Hematopoietic multipotent progenitor cell treated with erythropoietin and hydrocortisone succinate and interleukin-3 and kit ligand, for 15 days (in vitro differentiated cells): ENCODE results near the gene DMRTB1.

Experiments
- DNase-seq: peaks from one replicate; pipeline ENCODE4 v3.0.0-alpha.2; 2015; ENCODE audit warnings: low spot score

The DMRTB1 gene

DNA sequence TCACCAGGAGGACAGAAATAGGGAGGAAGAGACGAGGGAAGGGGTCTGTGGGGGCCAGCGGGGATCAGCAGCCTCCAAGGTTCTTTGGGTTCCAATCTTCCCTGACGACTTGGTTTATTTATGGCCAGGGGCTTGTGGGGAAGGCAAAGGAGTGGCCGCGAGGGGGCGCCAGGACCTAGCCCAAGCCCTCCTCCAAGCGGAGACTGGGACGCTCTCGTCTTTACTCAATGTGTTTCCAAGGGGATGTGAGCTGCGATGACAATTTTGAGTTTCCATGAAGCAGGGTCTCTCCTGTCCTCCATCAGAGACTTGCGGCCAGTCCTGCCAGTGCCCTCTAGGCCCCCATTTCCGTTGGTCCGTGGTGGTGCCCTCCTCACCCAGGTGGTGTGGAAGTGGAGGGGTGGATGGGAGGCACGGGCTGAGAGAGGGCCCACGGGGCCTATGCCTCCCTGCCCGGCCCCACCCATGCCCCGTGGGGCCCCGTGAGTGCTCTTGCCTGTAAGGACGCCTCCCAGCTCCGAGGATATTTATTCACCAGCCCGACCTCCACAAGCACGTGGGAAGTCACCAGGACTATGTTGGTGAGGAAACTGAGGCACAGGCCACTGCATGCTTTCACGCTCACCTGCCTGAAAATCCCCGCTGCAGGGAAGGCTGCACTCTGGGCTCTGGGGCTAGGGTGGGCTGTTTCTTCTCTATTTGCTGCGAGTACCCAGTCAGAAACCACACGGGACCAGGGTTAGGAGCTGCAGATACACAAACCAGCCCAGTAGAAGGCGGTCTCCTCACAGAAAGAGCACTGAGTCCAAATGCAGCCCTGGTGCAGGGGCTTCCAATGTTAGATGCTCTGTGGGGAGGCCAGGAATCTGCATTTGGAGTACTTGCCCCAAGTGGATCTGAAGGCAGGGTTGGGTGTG is 26.5 kb downstream of the DMRTB1 start:
- peak; percentile 34 for DNase-seq

DNA sequence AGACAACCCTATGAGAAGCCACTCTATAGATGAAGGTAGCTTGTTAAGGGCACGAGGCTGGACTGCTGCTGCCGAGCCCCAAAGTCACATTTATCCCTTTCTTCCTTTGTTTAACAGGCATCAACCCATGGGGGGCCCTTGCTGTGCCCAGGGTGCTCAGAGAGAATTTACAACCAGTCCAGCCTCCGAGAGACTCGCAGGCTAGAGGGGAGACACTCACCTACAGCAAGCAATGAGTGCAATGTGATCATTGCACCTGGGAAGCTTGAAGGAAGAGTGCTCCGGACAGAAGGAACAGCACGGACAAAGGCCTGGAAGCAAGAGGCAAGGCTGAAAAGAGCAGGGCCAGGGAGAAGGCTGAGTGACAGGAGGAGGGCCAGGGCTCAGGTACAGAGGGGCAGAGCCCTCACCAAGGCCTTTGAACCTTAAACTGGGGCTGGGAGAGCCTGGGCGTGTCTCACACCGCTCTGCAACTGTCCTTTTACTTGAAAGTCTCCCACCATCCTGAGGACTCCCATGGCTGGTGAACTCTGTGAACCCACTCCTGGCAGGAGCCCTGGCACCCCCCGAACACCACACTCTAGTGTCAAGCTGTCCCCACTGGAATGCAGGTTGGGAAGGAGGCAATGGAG is 27.3 kb downstream of the DMRTB1 start:
- no peak for DNase-seq

DNA sequence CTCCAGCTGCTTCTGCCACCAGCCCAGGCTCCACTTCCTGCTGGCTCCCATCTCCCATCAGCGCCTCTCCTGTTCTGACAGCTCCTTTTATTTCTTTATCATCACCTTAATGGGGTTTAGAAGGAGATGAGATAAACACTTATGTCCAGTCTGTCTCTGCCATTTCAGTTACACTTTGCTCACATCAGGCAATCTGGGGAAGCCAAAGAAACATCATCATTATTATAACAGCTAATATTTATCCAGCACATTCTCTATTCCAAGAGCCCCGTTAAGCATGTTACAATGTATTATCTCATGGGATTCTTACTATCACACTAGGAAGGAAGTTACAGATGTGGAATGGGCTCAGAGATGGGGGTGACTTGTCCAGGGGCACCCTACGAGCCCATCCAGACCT is 31.2 kb downstream of the DMRTB1 start:
- no peak for DNase-seq

DNA sequence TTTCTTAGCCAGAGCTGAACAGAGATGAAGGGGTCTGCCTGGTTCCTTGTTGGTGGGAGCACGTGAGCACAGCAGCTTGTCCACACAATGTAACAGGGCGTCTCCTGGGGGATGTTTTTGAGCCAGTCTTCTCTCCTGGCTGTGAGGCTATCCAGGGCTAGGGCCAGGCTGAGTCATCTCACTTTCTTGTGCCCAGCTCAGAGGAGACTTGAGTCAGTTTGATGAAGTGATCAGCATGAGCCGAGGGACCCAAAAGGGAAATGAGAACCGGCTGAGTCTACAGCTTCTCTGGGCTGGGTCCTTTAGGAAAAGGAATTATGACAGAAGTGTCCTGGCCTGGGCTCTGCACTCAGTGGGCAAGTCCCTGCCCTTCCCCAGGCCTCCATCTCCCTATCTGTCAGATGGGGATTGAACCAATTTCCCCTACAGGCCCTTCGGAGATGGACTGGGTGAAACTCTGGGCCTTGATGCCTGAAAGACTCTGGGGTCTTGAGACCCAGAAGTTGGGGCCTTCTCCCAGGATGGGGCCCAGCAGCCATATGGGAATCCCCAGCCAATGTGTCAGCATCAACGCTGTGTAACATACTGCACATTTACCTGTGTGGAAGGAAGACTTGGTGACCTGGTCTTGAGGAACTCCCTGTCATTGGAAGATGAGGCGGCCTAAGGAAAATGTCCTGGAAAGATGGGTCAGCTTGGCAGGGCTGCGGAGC is 36.6 kb downstream of the DMRTB1 start:
- DNase-seq: no peak

DNA sequence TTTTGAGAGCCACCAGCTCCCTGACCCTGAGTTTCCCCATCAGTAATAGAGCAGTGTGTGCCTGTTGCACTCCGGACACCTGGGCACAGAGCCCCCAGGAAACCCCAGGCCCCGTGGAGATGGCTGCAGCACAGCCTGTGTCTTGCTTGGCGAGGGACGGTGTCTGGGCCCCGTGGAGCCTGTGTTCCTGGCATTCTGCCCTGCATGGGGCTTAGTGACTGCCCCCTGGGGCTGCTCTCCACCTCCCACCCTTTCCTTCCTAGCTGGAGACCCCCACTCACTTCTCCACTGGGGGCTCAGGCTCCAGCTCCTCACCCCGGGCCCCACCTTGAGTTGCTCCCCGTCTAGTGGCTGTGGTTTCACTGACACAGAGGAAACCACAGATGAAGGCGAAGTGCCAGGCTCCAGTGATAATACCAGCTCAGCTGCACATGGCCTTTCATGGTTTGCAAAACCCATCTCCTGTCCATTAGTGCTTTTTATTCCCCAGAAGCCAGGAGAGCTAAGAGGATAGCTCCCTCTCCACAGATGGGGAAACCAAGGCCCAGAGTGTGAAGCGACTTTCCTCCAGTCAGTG is 39.4 kb downstream of the DMRTB1 start:
- no peak for DNase-seq

DNA sequence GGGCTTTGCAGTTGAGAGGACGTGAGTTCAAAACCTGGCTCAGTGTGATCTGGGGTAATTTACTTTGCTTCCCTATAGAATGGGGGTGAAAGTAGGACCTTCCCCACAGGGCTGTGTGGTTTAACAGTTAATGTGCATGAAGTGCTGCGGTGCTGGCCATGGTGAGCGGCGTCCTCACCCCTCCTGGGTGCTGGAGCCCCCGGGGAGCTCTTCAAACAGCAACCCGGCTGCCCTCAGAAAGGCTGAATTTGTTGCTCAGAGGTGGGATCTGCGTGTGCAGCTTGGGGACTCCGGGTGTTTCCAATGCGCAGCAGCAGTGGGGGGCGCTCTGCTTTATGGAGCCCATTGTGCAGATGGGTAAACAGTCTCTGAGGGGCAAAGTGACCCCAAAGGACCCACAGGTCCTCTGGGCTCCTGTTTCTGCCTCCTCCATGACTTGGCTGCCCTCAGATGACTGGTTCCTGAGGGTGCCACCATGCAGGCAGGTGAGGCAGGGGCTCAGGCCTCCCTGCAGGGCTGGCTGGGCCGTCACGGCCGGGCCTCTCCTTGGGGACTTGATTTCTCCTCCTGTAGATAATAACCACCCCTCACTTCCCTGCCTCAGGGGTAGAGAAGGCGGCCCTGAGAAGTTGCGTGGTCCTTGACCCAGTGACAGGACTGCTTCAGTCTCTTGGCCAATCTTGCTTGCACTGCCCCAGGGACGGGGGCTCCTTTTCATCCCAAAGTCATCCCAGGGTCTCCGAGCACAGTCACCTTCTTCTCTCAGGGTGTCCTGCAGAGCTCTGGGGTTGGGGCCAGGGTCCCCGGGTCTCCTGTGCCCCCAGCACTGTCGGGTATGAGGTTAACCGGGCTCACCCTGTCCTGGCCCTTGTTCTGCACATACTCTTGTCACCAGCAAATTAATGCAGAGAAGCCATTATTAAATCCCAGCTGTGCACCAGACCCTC is 40.3 kb downstream of the DMRTB1 start:
- no peak for DNase-seq

DNA sequence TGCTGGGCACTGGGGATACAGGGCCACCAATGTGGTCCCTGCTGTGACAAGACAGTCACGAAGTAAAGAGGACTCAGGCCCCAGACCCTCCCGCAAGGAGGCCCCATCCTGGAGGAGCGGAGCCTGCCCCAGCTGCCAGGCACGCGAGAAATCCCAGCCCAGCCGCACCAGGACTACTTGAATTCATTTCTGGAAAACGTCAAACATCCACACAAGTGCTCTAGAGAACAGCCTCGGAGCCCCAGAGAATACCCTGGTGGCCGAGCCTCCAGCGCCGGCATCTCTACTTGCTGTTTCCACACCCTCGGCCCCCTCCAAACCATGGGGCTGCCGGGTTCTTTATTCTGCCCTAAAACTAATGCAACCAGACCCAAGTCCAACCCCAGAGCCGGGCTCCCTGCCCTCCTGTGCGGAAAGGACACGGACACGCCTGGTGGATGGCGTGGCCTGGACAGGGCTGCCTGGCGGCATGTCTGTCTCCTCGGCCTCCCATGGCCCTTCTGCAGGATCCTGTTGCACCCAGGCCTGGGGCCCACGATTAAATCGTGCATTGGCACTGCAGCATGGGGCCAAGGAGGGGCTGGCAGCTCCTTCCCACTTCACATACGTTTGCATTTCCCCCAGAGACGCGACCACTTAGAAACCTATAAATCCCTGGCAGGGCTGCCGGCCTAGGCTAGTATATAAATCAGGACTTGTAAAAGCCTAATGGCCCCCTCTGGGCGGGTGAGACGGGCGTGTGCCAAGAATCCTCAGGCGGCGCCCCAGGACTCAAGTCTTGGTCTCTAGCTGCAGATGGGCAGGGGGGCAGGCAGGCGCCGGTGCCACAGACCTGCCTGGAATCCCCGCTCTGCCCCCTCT is 41.2 kb downstream of the DMRTB1 start:
- DNase-seq: no peak

DNA sequence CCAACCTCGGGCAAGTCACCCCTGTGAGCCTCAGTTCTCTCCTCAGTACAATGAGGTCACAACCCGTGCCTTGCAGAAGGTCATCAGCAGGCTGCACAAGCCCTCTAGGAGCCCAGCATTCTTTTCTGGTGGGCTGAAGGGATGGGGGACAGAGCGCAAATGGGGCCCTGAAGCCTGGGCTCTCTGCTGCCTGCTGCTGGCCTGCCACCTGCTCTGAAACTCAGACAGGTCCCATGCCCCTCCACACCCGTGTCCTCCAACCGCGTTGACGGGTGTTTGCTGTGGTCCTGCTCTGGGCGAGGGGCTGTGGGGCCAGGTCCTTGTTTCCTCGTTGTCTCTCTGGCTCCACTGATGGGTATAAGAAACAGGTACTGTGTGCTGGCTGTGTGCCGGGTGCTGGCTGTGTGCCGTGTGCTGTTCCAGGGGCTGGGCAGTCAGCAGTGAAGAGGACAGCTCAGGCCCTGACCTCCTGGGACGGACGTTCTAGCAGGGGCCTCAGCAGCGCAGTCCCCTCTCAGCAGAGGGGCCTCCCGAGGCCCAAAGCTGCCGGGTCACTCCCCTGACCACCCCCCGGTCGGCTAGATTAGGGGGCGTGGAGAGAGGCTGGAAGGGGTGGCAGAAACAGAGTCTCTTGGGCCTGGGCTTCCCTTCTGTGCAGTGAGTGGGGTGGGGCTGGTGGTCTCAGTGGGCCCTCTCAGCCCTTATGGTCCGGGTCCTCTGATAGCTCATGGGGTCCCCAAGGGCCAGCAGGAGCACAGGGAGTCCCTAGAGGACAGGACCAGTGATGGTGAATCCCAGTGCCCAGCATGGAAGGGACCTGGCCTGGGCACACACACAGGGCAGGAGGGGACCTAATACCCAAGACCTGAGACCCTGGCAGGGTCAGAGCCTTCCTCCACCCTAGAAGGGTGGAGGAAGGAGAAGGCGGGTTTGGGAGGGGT is 42.1 kb downstream of the DMRTB1 start:
- DNase-seq: no peak

DNA sequence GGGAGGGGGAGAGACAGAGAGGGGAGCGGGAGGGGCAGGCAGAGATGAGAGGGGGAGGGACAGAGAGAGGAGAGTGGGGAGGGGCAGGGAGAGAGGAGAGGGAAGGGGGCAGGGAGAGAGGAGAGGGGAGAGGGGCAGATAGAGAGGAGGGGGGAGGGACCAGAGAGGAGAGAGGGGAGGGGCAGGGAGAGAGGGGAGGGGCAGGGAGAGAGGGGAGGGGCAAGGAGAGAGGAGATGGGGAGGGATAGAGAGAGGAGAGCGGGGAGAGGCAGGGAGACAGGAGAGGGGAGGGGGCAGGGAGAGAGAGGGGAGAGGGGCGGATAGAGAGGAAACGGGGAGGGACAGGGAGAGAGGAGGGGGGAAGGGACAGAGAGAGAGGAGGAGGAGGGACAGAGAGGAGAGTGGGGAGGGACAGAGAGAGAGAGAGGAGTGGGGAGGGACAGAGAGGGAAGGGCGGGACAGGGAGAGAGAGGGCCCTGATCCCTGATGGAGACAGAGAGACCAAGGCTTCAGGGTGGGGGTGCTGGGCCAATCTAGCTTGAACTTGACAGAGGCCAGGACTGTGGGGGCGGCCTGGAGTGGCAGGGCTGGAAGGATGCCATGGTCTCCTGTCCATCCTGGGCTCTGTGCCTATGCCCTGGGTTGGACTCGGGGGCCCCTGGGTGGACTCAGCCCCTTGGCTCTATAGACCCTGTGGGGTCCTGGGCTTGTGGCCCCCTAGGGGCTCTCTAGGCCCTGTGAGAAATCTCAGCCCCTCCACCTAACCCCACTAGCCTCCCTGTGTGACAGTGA is 43.6 kb downstream of the DMRTB1 start:
- DNase-seq: no peak

DNA sequence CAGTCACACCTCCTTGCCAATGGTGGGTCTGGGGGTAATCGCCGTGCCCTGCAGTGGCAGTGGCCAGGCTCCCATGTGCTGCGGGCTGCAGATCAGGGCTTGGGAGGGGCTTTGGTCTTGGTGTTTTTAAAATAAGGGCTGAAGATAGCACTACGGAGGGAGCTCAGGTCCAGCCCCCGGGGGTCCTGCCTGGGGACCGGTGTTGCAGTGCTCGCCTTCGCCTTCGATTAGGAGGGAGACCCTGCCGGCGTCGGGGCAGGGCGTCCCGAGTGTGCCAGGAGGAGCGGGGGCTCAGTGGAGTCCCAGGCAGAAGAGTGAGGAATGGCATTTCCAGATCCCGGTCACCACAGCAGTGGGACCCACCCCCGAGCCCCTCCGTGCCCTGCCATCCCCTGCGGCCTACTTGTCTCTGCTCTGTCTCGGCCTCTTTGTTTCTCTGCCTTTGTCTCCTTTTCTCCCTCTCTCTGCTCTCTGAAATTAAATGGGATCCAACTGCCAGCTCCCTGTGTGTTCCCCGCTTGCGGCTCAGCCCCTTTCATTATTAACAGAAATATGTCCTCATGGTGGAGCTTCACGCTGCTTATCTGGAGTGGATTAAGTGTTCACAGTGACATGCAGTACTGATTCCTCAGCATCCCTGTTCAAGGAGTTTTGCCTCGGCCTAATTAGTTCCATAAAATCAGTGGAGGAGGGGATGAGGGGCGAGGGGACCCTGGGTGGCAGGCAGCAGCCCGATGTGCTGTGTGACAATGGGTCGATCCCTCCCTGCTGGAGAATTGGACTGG is 44.4 kb downstream of the DMRTB1 start:
- no peak for DNase-seq

DNA sequence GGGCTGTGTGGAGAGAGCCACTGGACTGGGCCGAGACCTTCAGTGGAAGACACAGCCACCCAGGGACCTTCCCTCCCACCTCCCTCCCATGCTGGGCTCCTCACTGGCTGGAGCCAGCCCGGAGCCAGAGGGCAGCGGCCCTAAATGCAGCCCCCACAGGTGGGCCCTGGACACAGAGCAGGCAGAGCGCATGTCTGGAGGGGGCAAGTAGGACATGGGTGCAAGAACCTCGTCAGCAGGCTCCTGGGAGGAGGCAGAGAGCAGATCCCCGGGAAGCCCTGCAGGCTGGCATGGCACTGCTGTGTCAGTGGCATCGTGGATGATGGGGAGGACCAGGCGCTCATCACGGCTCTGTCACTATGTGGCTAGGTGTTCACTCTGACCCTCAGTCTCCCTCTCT is 45.7 kb downstream of the DMRTB1 start:
- DNase-seq: no peak

DNA sequence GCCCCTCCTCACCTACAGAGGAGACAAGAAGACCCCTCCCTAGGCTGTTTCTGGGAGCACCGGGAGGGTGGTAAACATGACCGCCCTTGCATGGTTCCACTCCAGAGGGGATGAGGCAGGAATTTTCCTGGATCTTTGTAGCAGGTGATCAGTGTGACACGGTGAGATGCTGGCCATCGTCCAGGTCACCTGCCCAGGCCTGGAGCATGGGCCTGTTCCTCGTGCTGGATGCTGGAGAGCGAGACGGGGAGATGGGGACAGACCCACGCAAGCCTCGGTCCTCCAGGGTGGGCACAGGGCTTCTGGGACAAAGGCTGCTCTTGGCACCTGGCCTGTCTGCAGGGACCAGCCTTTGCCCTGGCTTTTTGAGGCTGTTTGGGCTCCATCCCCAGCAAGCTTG is 46.2 kb downstream of the DMRTB1 start:
- DNase-seq: no peak

DNA sequence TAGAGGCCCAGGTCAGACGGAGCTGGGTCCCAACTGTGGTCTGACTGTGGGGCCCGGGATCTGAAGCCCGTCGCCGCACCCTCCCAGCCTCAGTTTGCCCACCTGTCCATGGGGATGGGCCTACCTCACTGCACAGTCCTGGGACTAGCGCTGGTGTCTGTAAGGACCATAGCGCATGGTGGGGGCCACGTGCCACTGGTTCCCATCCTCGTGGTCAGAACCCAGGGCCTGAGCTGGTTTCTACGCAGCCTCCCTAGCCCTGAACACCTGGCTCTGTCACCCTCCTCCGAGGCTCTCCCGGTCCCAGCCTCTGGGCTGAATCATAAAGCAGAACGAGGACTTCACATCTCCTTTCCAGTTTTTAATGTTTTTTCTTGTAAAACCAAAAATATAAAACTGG is 46.7 kb downstream of the DMRTB1 start:
- DNase-seq: no peak

DNA sequence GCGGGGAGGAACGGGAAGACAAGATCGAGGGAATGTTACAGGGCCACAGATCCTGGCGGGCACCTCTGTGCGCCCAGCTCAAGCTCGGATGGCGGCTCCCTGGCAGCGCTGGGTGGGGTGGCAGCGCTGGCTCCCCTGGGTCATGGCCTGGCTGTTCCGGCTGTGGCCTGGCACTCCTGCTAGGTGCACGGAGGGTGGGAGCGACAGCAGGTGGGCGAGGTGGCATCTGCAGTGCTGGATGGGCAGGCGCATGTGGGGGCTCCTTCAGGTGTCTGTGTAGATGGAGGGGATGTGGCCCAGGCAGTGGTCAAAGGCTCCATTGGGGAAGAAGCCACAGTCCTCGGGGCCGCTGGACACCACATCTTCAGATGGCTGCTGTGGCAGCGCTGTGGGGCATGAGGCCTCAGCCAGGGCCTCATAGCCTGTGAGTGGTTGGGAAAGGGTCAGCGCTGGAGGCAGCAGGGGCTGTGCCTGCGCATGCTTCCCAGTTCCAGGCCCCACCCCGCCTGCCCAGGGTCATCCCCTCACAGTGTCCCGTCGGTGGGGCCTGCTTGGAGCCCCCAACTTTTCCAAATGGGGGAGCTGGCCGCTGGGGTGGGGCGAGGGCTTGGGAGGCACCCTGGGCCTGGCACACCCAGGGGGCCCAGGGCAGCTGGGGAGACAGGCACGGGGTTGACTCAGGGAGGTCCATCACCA is 47.3 kb downstream of the DMRTB1 start:
- DNase-seq: no peak

DNA sequence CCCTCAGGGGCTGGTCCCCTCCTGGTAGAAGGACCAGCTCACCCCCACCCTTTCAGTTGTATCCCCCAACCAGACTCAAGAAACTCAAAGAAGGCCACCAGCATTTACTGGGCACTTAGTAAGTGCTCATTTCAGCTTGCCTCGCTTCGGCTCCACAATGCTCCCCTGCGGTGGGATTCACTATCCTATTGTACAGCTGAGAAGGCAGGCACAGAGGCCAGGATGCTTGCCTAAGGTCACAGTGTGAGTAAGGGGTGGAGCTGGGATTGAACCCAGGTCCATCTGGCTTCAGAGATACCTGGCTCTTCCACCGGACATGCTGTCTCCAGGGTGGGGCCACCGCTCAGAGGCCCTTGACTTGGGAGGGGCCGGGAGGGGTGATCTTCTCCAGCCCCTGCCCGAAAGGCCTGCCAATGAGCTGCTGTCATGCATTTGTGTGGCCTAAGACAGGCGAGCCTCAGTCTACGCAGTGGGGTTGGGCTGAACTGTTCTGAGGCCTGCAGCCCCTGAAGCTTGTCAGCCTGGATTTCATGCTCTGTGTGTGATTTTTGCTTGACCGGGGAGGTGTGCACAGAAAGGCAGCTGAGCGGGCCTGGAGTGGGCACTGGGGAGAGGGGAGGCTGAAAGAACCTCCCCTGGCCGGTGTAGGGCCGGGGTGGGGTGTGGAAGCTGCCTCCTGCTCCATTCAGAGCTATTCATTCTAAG is 48.1 kb downstream of the DMRTB1 start:
- no peak for DNase-seq
